ENCODE measurements around the gene ERICH2. TPM values are rescaled to one million over a fixed set of nuclear protein-coding genes. Genes with fewer than 3 reads are reported as not detected.

The ERICH2 gene
- total and polyA plus RNA-seq, 2 experiments from 2014 or later: 3.5 TPM; not detected in 1

GRCh38 chr2:170739507-170740046 is 30.6 kb upstream of the ERICH2 start (continued):
- TF ChIP-seq REST (IDR thresholded peaks at IDR 0.05; ENCODE audit: unreplicated experiment) (no peak), CTCF (conservative IDR thresholded peaks at IDR 0.05; ENCODE audit: low read depth in 2 of 2) (no peak)

GRCh38 chr2:170740660-170741059 is 29.5 kb upstream of the ERICH2 start:
- no peak overlapping the region for H3K4me3 Mint-ChIP-seq
- no peaks in the 10 kb centered on the region for H3K9me3 Mint-ChIP-seq
- Histone ChIP-seq H3K79me2 (replicated peaks; ENCODE audit: insufficient read depth) (no peaks in the 10 kb centered on the region), H3K27ac (ENCODE audit: low read depth) (no peak overlapping the region), H3K27me3 (ENCODE audit: insufficient read depth) (no peaks in the 10 kb centered on the region), H3F3A (replicated peaks; ENCODE audit: low read depth) (no peaks in the 10 kb centered on the region), H2AFZ (no peak overlapping the region), H3K9me2 (ENCODE audit: insufficient read depth) (peaks cover 6% of the 10 kb centered on the region), H3K4me2 (no peak overlapping the region), H4K20me1 (replicated peaks; ENCODE audit: insufficient read depth) (no peaks in the 10 kb centered on the region), H3K4me3 (no peak overlapping the region), H3K4me1 (ENCODE audit: insufficient read depth) (no peaks in the 10 kb centered on the region), H3K36me3 (ENCODE audit: insufficient read depth) (no peaks in the 10 kb centered on the region)
- ATAC-seq (peak; percentile 50; the same call in 2 of the 3 replicates), DNase-seq (ENCODE audit: low spot score) (no peak)
- H3K27me3 Mint-ChIP-seq (ENCODE audit: insufficient read depth, low read depth, poor library complexity): peaks cover 4% of the 10 kb centered on the region
- H3K27ac Mint-ChIP-seq: no peak overlapping the region
- TF ChIP-seq ZNF331 (CRISPR knock-in tag; IDR thresholded peaks at IDR 0.05; ENCODE audit: low read depth) (no peak), STAT1 (IDR thresholded peaks at IDR 0.05; ENCODE audit: unreplicated experiment) (no peak), ETS1 (IDR thresholded peaks at IDR 0.05) (no peak), CTCF (conservative IDR thresholded peaks at IDR 0.05; ENCODE audit: low read depth in 2 of 2) (no peak), ZNF114 (CRISPR knock-in tag; IDR thresholded peaks at IDR 0.05) (no peak)
- H3K4me1 Mint-ChIP-seq: peaks cover 6% of the 10 kb centered on the region; the same call in 2 of the 3 replicates
- no peaks in the 10 kb centered on the region for H3K36me3 Mint-ChIP-seq (ENCODE audit: low read depth)
